Activated CD4-positive, alpha-beta memory T cell treated with anti-CD3 and anti-CD28 coated beads for 36 hours (primary cell): ENCODE measurements around the gene ZBTB20. TPM values are rescaled to one million over a fixed set of nuclear protein-coding genes. Genes with fewer than 3 reads are reported as not detected.

Experiments
- CTCF ChIA-PET: fragments of 350-600 bp; sonication (Branson Sonifier 250); formaldehyde crosslinking; loops from one replicate; lab custom pipeline; 2021; ENCODE audit warnings: antibody characterized with exemption, inconsistent platforms; lab: Charles Lee
- POLR2A ChIA-PET: fragments of 350-600 bp; sonication (Branson Sonifier 250); formaldehyde crosslinking; loops from one replicate; lab custom pipeline; 2021; ENCODE audit warnings: antibody characterized with exemption; lab: Charles Lee
- DNase-seq: peaks from one replicate; pipeline ENCODE4 v3.0.0-alpha.2; 2020
- H3K27ac Mint-ChIP-seq: one replicate; pipeline ENCODE4 v1.8.0; 2021; ENCODE audit warnings: mixed read lengths
- H3K27me3 Mint-ChIP-seq: one replicate; pipeline ENCODE4 v1.8.0; 2021; ENCODE audit warnings: mixed read lengths
- H3K36me3 Mint-ChIP-seq: one replicate; pipeline ENCODE4 v1.8.0; 2021; ENCODE audit warnings: mixed read lengths
- H3K4me1 Mint-ChIP-seq: one replicate; pipeline ENCODE4 v1.8.0; 2021; ENCODE audit warnings: low read depth, mixed read lengths
- H3K4me3 Mint-ChIP-seq: one replicate; pipeline ENCODE4 v1.8.0; 2021; ENCODE audit warnings: mild to moderate bottlenecking, mixed read lengths
- H3K9me3 Mint-ChIP-seq: one replicate; pipeline ENCODE4 v1.8.0; 2021; ENCODE audit warnings: mixed read lengths
- intact Hi-C: fragments of 100-400 bp; cut with micrococcal nuclease; formaldehyde crosslinking; loops from one replicate; pipeline ENCODE4 v1.15.1; 2023
- total RNA-seq, 2 experiments: library from RNA; stranded (reverse); gene quantifications; one replicate each; pipeline ENCODE4 v1.2.3, GENCODE V29; 2021

Gene ZBTB20
- total RNA-seq, 2 experiments from 2014 or later: 4.4 to 5.4 TPM

DNA sequence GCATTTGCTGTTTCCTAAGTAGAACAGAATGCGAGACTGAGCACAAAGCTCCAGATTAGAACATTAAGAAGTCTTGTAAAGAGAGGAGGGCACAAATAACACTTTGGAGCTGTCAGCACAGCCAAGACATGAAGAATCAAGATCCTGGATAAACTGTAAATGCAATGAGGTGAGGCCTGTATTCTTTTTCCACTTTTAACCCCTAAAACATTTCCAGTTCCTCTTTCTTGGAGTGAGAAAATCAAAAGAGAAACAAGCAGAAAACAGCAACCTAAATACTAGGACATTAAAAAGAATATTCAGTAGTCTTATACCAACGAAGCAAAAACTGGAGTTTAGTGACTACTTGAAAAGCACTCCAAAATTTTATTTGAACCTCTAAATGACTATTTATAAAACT, 204.3 kb downstream of the ZBTB20 start:
- POLR2A ChIA-PET: no interaction called here
- CTCF ChIA-PET: no interaction called here
- DNase-seq: no peak
- no peak overlapping the region for H3K27ac Mint-ChIP-seq
- H3K27me3 Mint-ChIP-seq: no peaks in the 10 kb centered on the region
- no peak overlapping the region for H3K4me3 Mint-ChIP-seq
- intact Hi-C loops: no loop called here
- peaks cover 4% of the 10 kb centered on the region for H3K4me1 Mint-ChIP-seq
- peaks cover 23% of the 10 kb centered on the region for H3K36me3 Mint-ChIP-seq
- H3K9me3 Mint-ChIP-seq: peaks cover 3% of the 10 kb centered on the region

DNA sequence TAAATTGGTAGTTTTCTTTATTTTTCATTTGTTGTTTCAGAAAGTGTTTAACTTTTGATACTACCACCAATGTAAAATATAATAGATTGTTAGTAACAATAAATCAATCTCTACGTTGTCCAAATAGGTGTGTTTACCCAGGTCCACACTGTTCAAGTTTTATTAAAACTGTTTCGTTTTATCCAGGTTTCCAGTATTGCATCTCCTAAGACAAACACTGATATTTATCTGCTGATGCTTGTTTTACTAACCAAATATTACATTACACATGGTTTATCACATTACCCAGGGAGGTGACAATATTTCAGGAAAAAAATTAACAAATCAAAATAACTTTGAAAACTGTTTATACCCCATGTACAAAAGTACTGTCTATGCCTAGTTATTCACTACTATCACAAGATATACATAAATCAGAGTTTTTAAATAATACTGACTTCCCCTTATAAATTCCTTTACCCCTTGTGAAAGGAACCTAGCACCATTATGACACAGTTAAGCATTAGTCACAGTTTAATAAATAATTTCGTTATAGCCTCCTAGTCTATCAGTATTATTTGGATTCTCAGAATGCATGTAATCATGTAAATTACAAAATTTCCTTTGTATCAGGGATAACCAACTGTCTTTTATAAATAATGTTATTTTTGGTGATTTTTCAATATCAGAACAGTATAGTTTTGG, 205.3 kb downstream of the ZBTB20 start:
- Mint-ChIP-seq H3K4me1 (peaks cover 4% of the 10 kb centered on the region), H3K4me3 (no peak overlapping the region), H3K27ac (no peak overlapping the region), H3K27me3 (no peaks in the 10 kb centered on the region), H3K9me3 (peaks cover 3% of the 10 kb centered on the region), H3K36me3 (peaks cover 20% of the 10 kb centered on the region)
- CTCF ChIA-PET: no interaction called here
- intact Hi-C loops: no loop called here
- no peak for DNase-seq
- POLR2A ChIA-PET: no interaction called here

DNA sequence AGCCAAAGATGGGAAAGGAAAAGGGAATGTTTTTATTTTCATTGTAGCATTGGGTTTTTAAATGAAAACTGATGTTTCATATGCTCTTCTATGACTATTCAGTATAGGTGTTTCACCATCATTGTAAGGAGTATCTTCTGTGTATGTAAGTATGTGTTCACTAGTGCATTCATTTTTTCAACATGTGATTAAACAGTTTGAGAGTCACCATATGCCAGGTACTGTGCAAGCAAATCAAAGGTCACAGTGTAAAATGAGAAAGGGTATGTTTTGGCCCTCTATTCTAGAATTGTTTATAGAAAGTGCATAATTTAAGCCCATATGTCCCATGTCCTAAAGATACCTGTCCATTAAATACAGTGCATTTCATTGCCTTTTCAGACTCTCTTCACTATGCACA, 207.2 kb downstream of the ZBTB20 start:
- no peaks in the 10 kb centered on the region for H3K27me3 Mint-ChIP-seq
- no peak overlapping the region for H3K4me3 Mint-ChIP-seq
- ChIA-PET CTCF (no interaction called here), POLR2A (no interaction called here)
- H3K27ac Mint-ChIP-seq: no peak overlapping the region
- H3K4me1 Mint-ChIP-seq: peaks cover 4% of the 10 kb centered on the region
- intact Hi-C loops: no loop called here
- peaks cover 20% of the 10 kb centered on the region for H3K36me3 Mint-ChIP-seq
- no peak for DNase-seq
- peaks cover 3% of the 10 kb centered on the region for H3K9me3 Mint-ChIP-seq

DNA sequence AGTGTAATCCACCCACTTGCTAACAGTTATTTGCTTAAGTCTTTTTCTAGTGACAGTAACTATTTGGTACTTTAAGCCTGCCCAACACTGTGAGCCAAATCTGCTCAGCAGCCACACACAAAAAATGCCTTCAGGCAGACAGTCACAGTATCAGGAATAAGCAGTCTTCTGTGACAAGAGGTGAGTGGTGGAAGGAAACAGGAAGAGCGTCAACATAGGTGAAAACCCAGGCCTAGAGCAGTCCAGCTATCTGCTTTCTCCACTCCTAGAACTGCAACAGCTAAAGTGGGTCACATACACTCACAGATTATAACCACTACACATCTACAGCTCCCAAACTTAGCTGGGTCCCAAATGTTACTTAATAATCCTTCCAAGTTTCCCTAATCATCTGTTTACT, 213.7 kb downstream of the ZBTB20 start:
- ChIA-PET CTCF (no interaction called here), POLR2A (no interaction called here)
- no peak overlapping the region for H3K27ac Mint-ChIP-seq
- H3K4me1 Mint-ChIP-seq: no peaks in the 10 kb centered on the region
- DNase-seq: no peak
- peaks cover 23% of the 10 kb centered on the region for H3K36me3 Mint-ChIP-seq
- H3K4me3 Mint-ChIP-seq: no peak overlapping the region
- H3K27me3 Mint-ChIP-seq: no peaks in the 10 kb centered on the region
- intact Hi-C loops: no loop called here
- H3K9me3 Mint-ChIP-seq: peaks cover 3% of the 10 kb centered on the region

DNA sequence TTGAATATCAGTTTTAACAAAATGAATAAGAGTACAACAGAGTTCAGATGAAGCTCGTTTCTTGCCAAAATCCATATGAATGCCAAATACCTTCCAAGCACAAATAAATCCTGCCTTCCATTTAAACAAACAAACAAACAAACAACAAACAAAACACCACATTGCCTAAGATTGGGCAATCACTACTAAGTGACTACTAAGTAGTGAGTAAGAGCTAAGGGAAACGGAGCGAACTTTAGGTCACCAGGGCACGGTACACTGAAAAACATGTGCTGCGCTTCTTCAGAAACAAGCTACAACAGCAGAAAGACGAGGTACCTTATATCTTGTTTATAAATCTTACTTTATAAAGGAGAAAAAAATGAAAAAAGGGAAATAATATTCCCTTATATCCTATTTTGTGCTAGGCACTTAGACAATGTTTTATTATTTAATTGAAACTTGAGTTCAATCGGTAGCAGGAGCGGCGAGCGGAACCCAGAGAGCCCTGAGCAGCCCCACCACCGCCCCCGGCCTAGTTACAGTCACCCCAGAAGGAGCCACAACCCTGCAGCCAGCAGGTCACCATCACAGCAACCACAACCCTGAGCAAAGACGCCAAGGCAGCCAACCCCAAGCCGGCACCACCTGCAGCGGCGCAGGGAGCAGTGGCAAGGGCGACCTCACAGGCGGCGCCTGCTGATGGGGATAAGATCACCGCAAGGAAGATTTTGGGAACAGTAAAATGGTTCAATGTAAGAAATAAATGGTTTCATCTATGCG, 216.9 kb downstream of the ZBTB20 start:
- POLR2A ChIA-PET: no interaction called here
- Mint-ChIP-seq H3K27me3 (no peaks in the 10 kb centered on the region), H3K4me3 (no peak overlapping the region), H3K27ac (no peak overlapping the region), H3K9me3 (peaks cover 3% of the 10 kb centered on the region), H3K4me1 (no peaks in the 10 kb centered on the region), H3K36me3 (peaks cover 28% of the 10 kb centered on the region)
- DNase-seq: no peak
- intact Hi-C loops: no loop called here
- CTCF ChIA-PET: no interaction called here

DNA sequence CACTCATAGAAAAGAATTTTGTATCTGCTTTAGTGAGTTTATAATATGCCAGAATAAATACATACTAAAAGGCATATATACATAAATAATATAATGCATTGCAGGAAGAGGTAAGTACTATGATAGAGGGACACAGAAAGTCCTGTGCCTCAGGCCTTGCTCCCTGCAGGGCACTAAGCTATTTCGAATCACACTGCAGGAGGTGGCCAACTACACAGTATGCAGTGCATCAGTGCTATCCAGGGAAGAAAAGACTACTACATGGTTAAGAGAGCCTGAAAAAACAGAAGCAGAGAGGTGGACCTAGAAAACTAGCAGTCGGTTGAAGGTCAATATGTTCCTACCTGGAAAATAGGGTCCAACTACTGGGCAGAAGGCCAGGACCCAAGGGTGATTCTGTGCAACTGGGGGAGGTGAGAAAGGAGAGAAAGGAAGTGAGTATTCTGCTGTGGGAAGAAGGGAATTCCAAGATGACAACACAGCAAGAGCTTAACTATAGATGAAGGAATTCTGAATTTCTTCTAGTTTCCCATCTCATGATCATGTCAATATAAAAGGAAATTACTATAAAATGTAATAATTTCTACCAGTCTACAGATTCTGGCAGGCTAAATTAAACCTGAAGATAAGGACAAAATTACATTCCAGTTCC, 218.0 kb downstream of the ZBTB20 start:
- H3K4me3 Mint-ChIP-seq: no peak overlapping the region
- CTCF ChIA-PET: no interaction called here
- intact Hi-C loops: no loop called here
- H3K27ac Mint-ChIP-seq: no peak overlapping the region
- DNase-seq: no peak
- no peaks in the 10 kb centered on the region for H3K4me1 Mint-ChIP-seq
- POLR2A ChIA-PET: no interaction called here
- H3K36me3 Mint-ChIP-seq: peaks cover 33% of the 10 kb centered on the region
- no peaks in the 10 kb centered on the region for H3K27me3 Mint-ChIP-seq
- H3K9me3 Mint-ChIP-seq: peaks cover 6% of the 10 kb centered on the region

DNA sequence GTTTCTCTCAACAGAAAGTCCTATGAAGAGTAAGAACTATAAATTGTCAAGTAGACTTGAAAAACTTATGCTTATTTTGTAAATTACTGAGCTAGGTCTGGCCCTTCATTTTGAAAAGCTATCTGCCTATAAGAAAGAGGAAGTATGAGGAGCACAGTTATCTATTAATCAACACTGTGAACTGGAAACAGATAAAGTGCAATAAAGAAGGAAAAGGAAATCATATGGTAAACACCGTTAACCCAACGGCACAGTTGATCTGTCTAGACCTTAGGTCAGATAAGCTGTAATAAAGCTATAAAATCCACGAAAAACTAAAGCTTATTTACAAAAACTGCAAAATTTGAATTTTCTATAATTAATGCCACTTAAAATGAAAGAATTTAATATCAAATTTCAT, 242.5 kb downstream of the ZBTB20 start:
- Mint-ChIP-seq H3K9me3 (no peaks in the 10 kb centered on the region), H3K27me3 (no peaks in the 10 kb centered on the region), H3K36me3 (peaks cover 13% of the 10 kb centered on the region), H3K4me1 (peaks cover 5% of the 10 kb centered on the region), H3K4me3 (no peak overlapping the region), H3K27ac (no peak overlapping the region)
- DNase-seq: no peak
- ChIA-PET CTCF (interaction anchor here (1.6 kb wide), 1 partner anchor 187 kb away, joined by 3 read pairs; no protein-coding TSS in a partner anchor), POLR2A (no interaction called here)
- intact Hi-C loops: no loop called here

DNA sequence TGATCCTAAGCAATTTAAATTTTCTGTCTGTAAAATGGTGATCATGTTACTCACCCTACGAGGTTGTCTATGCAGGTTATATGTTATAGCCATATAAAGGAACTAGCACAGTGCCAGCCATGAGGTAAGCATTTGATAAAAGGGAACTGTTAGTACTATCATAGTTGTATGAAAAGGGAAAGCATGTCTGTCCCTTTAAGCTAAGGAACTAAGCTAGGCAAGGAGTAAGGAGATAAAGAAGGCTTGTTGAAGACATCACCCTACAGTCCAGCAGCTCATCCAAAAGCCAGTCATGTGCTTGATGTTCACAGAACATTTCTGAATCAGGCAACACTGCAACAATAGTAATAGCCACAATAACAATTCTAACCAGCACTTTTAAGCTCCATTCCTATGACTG, 243.9 kb downstream of the ZBTB20 start:
- ChIA-PET POLR2A (no interaction called here), CTCF (interaction anchor here (0.9 kb wide), 1 partner anchor 9 kb away, joined by 3 read pairs; no protein-coding TSS in a partner anchor)
- DNase-seq: no peak
- Mint-ChIP-seq H3K36me3 (peaks cover 10% of the 10 kb centered on the region), H3K27me3 (no peaks in the 10 kb centered on the region), H3K4me1 (peaks cover 5% of the 10 kb centered on the region), H3K4me3 (no peak overlapping the region), H3K27ac (no peak overlapping the region), H3K9me3 (no peaks in the 10 kb centered on the region)
- intact Hi-C loops: no loop called here

DNA sequence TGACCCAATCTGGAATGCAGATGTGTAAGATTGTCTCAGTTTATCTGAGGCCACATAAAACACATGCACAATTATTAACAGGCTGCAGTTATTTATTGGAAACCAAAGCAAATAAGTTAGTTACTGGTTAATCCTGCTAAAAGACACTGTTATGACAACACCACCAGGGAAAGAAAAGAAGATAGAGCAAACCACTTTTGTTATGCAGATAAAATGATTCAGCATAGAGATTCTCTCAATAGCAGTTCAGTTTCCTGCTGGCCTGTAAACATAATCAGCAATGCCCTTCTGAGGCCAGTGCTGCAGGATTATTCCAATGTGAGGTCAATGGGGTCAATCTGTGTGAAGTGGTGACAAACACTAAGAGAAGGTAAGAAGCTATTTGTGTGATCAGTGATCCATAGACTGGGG, 244.4 kb downstream of the ZBTB20 start:
- Mint-ChIP-seq H3K27ac (no peak overlapping the region), H3K9me3 (no peaks in the 10 kb centered on the region), H3K36me3 (peaks cover 8% of the 10 kb centered on the region), H3K27me3 (no peaks in the 10 kb centered on the region), H3K4me1 (peaks cover 5% of the 10 kb centered on the region), H3K4me3 (no peak overlapping the region)
- no peak for DNase-seq
- ChIA-PET POLR2A (no interaction called here), CTCF (interaction anchor here (0.9 kb wide), 1 partner anchor 10 kb away, joined by 3 read pairs; no protein-coding TSS in a partner anchor)
- intact Hi-C loops: no loop called here

DNA sequence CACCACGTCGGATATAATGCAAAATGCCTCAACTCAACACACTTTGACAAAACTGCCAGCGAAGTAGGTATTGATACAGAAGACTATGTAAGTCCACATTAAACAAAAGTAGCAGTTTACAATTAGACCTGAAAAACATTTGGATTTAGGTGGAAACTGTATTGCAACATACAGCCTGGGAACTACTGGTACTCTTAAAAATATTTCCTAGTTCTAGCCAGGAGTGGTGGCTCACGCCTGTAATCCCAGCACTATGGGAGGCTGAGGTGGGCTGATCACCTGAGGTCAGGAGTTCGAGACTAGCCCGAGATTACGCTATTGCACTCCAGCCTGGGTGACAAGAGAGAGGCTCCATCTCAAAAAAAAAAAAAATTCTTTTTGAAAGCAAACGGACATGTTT, 246.2 kb downstream of the ZBTB20 start:
- H3K9me3 Mint-ChIP-seq: no peaks in the 10 kb centered on the region
- no peak overlapping the region for H3K27ac Mint-ChIP-seq
- ChIA-PET POLR2A (no interaction called here), CTCF (no interaction called here)
- H3K4me3 Mint-ChIP-seq: no peak overlapping the region
- no peak for DNase-seq
- intact Hi-C loops: no loop called here
- H3K27me3 Mint-ChIP-seq: no peaks in the 10 kb centered on the region
- peaks cover 5% of the 10 kb centered on the region for H3K4me1 Mint-ChIP-seq
- peaks cover 5% of the 10 kb centered on the region for H3K36me3 Mint-ChIP-seq

DNA sequence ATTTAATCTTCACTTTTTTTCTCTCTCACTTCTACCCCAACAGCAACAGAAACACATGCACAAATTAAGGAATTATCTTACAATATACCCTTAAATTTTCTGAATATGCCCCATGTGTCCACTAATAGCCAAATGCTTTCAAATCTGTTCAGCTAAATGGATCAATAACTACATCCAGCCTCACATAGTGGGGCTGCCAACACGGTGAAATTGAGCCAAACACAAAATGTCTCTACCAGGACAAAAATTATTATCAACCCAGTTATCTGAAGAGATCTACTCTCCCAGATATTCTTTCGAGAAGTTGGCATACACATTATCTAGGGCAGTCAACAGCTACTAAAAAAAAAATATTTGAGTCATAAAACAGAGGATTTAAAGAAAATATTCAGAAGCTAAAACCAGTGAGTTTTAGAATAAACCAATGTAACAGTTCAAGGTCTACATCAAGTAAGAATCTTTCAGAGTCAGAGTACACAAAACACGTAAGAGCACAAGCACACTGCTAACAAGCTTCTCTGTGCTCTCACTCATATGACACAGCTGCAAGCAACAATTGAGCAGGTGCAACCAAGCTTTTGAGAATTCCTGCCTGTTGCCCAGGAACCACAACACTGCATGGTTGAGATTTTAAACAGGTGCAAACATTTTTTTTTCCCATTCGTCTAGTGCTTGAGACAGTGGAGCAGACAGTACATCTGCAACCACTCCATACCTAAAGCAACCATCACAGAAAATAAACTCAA, 247.7 kb downstream of the ZBTB20 start:
- Mint-ChIP-seq H3K27ac (no peak overlapping the region), H3K4me1 (peaks cover 4% of the 10 kb centered on the region), H3K4me3 (no peak overlapping the region), H3K36me3 (peaks cover 6% of the 10 kb centered on the region), H3K9me3 (no peaks in the 10 kb centered on the region), H3K27me3 (no peaks in the 10 kb centered on the region)
- ChIA-PET POLR2A (no interaction called here), CTCF (interaction anchor here (1.2 kb wide), 1 partner anchor 13 kb away, joined by 3 read pairs; no protein-coding TSS in a partner anchor)
- intact Hi-C loops: no loop called here
- DNase-seq: no peak

DNA sequence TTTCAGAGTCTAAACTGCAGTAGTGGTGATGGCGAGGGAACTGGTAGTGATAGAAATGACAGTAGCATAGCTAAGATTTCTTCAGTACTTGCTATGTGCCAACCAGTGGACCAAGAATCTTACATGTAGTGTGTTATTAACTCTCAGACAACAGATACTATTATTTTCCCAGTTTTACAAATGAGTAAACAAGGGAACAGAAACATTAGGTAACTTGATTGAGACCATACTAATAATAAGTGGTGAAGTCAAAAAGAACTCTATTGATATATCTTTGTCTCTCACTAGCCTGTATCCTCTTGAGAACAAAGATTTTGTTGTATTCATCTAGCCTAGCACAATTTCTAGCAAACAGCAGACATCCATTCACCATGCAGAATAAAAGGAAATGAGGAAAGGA, 250.1 kb downstream of the ZBTB20 start:
- POLR2A ChIA-PET: no interaction called here

More for the DNA sequence above, 250.1 kb downstream of the ZBTB20 start:
- no peak overlapping the region for H3K4me3 Mint-ChIP-seq
- CTCF ChIA-PET: no interaction called here
- H3K27me3 Mint-ChIP-seq: no peaks in the 10 kb centered on the region
- no peak overlapping the region for H3K27ac Mint-ChIP-seq
- peaks cover 4% of the 10 kb centered on the region for H3K4me1 Mint-ChIP-seq
- DNase-seq: no peak
- peaks cover 13% of the 10 kb centered on the region for H3K36me3 Mint-ChIP-seq
- no peaks in the 10 kb centered on the region for H3K9me3 Mint-ChIP-seq
- intact Hi-C loops: no loop called here
